ENCODE measurements around the gene PLA2G1B. TPM values are rescaled to one million over a fixed set of nuclear protein-coding genes. Genes with fewer than 3 reads are reported as not detected.
A peak's percentile ranks its signal among the peaks of the same experiment; 100 is the strongest.

The PLA2G1B gene
- total and polyA plus RNA-seq, 2 of the 13 experiments (the other 11 are each of a cell fraction or from before 2014, with no cell fraction given) = 0.33 to 1.4 TPM

DNA sequence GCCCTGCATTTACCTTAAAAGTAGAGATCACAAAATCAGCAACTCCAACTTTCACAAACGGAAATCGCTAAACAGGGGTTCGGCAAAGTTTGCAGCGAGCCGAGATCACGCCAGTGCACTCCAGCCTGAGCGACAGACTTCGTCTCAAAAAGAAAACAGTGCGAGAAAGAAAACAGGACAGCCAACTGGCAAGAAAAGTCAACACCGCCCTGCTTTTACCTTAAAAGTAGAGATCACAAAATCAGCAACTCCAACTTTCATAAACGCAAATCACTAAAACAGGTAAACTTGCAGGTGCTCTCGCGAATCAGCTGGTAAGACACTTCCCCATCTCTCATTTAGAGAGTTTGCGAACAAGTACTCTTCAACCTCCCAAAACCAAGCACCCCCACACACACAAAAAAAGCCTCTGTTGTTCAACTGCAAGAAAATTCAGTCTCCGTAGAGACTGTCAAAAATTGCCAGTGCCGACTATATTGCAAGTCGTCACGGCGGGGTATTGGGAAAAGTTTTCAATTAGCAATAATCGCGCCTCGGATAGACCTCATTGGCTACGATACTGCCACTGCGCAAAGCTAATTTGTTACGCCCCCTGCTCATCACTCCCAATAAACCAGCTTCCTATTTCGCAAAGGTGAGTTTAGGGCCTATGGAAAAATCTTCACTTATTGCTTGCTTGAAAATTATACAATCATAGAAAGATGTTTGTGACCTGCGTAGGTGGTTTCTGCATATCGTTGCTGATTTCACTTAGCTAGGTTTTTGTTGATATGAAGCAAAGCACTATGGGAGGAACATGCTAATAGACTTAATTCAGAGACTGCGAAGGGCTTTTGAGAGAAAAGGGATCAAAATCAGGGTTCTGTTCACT lies 34.7 kb downstream of the PLA2G1B start, which contains the start of gene RNU4-1 (continued):
- TF ChIP-seq TBP (CRISPR knock-in tag; IDR thresholded peaks at IDR 0.05) = peak; percentile 80; the same call in 1 of the 2 replicates
- TF ChIP-seq FIP1L1 (IDR thresholded peaks at IDR 0.05; ENCODE audit: borderline replicate concordance, insufficient read depth, low read depth, low read length) = no peak
- no peak for TF ChIP-seq NFIB (CRISPR knock-in tag; IDR thresholded peaks at IDR 0.05; ENCODE audit: borderline replicate concordance)
- TF ChIP-seq, protein P1, sequence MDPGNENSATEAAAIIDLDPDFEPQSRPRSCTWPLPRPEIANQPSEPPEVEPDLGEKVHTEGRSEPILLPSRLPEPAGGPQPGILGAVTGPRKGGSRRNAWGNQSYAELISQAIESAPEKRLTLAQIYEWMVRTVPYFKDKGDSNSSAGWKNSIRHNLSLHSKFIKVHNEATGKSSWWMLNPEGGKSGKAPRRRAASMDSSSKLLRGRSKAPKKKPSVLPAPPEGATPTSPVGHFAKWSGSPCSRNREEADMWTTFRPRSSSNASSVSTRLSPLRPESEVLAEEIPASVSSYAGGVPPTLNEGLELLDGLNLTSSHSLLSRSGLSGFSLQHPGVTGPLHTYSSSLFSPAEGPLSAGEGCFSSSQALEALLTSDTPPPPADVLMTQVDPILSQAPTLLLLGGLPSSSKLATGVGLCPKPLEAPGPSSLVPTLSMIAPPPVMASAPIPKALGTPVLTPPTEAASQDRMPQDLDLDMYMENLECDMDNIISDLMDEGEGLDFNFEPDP (CRISPR knock-in tag; conservative IDR thresholded peaks at IDR 0.05) = no peak
- no peak for TF ChIP-seq ZNF484 (CRISPR knock-in tag; IDR thresholded peaks at IDR 0.05; ENCODE audit: borderline replicate concordance, low read depth)
- peak; percentile 100 for TF ChIP-seq POLR2AphosphoS5 (IDR thresholded peaks at IDR 0.05; ENCODE audit: low read depth, low read length)
- TF ChIP-seq, protein P2, sequence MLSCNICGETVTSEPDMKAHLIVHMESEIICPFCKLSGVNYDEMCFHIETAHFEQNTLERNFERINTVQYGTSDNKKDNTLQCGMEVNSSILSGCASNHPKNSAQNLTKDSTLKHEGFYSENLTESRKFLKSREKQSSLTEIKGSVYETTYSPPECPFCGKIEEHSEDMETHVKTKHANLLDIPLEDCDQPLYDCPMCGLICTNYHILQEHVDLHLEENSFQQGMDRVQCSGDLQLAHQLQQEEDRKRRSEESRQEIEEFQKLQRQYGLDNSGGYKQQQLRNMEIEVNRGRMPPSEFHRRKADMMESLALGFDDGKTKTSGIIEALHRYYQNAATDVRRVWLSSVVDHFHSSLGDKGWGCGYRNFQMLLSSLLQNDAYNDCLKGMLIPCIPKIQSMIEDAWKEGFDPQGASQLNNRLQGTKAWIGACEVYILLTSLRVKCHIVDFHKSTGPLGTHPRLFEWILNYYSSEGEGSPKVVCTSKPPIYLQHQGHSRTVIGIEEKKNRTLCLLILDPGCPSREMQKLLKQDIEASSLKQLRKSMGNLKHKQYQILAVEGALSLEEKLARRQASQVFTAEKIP (CRISPR knock-in tag; IDR thresholded peaks at IDR 0.05; ENCODE audit: borderline replicate concordance) = no peak
- no peak for TF ChIP-seq ZNF224 (CRISPR knock-in tag; IDR thresholded peaks at IDR 0.05)
- no peak; the same call in 1 of the 2 replicates for TF ChIP-seq ZNF557 (CRISPR knock-in tag; IDR thresholded peaks at IDR 0.05)
- peak; percentile 56 for TF ChIP-seq ZEB1 (IDR thresholded peaks at IDR 0.05; ENCODE audit: insufficient replicate concordance, low read depth)
- no peak for TF ChIP-seq FOXO1 (CRISPR knock-in tag; IDR thresholded peaks at IDR 0.05)
- TF ChIP-seq, protein P3, sequence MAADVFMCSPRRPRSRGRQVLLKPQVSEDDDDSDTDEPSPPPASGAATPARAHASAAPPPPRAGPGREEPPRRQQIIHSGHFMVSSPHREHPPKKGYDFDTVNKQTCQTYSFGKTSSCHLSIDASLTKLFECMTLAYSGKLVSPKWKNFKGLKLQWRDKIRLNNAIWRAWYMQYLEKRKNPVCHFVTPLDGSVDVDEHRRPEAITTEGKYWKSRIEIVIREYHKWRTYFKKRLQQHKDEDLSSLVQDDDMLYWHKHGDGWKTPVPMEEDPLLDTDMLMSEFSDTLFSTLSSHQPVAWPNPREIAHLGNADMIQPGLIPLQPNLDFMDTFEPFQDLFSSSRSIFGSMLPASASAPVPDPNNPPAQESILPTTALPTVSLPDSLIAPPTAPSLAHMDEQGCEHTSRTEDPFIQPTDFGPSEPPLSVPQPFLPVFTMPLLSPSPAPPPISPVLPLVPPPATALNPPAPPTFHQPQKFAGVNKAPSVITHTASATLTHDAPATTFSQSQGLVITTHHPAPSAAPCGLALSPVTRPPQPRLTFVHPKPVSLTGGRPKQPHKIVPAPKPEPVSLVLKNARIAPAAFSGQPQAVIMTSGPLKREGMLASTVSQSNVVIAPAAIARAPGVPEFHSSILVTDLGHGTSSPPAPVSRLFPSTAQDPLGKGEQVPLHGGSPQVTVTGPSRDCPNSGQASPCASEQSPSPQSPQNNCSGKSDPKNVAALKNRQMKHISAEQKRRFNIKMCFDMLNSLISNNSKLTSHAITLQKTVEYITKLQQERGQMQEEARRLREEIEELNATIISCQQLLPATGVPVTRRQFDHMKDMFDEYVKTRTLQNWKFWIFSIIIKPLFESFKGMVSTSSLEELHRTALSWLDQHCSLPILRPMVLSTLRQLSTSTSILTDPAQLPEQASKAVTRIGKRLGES (CRISPR knock-in tag; IDR thresholded peaks at IDR 0.05; ENCODE audit: borderline replicate concordance) = no peak
- no peak for TF ChIP-seq ZNF543 (CRISPR knock-in tag; IDR thresholded peaks at IDR 0.05)
- peak; percentile 30 for TF ChIP-seq PCBP2 (optimal IDR thresholded peaks at IDR 0.05; ENCODE audit: low read depth, low read length, poor library complexity, severe bottlenecking)
- TF ChIP-seq, protein P4, sequence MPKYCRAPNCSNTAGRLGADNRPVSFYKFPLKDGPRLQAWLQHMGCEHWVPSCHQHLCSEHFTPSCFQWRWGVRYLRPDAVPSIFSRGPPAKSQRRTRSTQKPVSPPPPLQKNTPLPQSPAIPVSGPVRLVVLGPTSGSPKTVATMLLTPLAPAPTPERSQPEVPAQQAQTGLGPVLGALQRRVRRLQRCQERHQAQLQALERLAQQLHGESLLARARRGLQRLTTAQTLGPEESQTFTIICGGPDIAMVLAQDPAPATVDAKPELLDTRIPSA (CRISPR knock-in tag; IDR thresholded peaks at IDR 0.05; ENCODE audit: borderline replicate concordance) = no peak
- 0 out of 2 replicates have a peak, but pooled peaks have one; percentile 73 for TF ChIP-seq ZNF780A (CRISPR knock-in tag; IDR thresholded peaks at IDR 0.05)
- peak; percentile 73; the same call in 1 of the 2 replicates for TF ChIP-seq SNAI1 (CRISPR knock-in tag; IDR thresholded peaks at IDR 0.05; ENCODE audit: borderline replicate concordance)
- no peak for TF ChIP-seq ZNF75D (CRISPR knock-in tag; IDR thresholded peaks at IDR 0.05; ENCODE audit: borderline replicate concordance)
- TF ChIP-seq CENPX (CRISPR knock-in tag; IDR thresholded peaks at IDR 0.05) = no peak
- TF ChIP-seq ELF3 (CRISPR knock-in tag; IDR thresholded peaks at IDR 0.05) = 0 out of 2 replicates have a peak, but pooled peaks have one; percentile 41
- TF ChIP-seq RARA (CRISPR knock-in tag; IDR thresholded peaks at IDR 0.05) = peak; percentile 41
- TF ChIP-seq RELA (CRISPR knock-in tag; IDR thresholded peaks at IDR 0.05) = no peak
- TF ChIP-seq PCBP1 (IDR thresholded peaks at IDR 0.05; ENCODE audit: borderline replicate concordance, low read depth, low read length) = no peak
